ENCODE measurements around the gene MARCKS. TPM values are rescaled to one million over a fixed set of nuclear protein-coding genes. Genes with fewer than 3 reads are reported as not detected.
"Not testable (repeated sequence)": the region's sequence is repeated elsewhere in the genome, so short reads cannot be mapped to it uniquely, and the experiment has no call there.

MARCKS gene
- polyA plus RNA-seq, 1 donor: 277 TPM

GRCh38 chr6:113882336-113883022, 25.3 kb downstream of the MARCKS start:
- no peak for DNase-seq

GRCh38 chr6:113884011-113884410, 26.9 kb downstream of the MARCKS start:
- DNase-seq: no peak

GRCh38 chr6:113886512-113886911, 29.4 kb downstream of the MARCKS start:
- DNase-seq: no peak

- no peak for DNase-seq
These were observed 31.3 kb downstream of the MARCKS start for GRCh38 chr6:113888493-113888892.

- no peak for DNase-seq
These were observed 31.9 kb downstream of the MARCKS start for GRCh38 chr6:113888956-113889630.

- DNase-seq: no peak
These were observed 36.3 kb downstream of the MARCKS start for GRCh38 chr6:113893451-113893850.

- DNase-seq: no peak
These were observed 36.7 kb downstream of the MARCKS start for GRCh38 chr6:113893866-113894265.

- DNase-seq: no peak
These were observed 37.8 kb downstream of the MARCKS start for GRCh38 chr6:113894712-113895674.

GRCh38 chr6:113901482-113901881, 44.3 kb downstream of the MARCKS start:
- no peak for DNase-seq

GRCh38 chr6:113903666-113904330, 46.7 kb downstream of the MARCKS start:
- DNase-seq: peak; percentile 68

GRCh38 chr6:113907102-113907815, 50.1 kb downstream of the MARCKS start:
- no peak for DNase-seq

GRCh38 chr6:113908801-113909200, 51.7 kb downstream of the MARCKS start:
- no peak for DNase-seq

- peak; percentile 82 for DNase-seq
These were observed 52.2 kb downstream of the MARCKS start for GRCh38 chr6:113909224-113909856.

GRCh38 chr6:113910285-113910684, 53.1 kb downstream of the MARCKS start:
- DNase-seq: not testable (repeated sequence)

Other genes starting within 250 kb of the MARCKS start
- gene HDAC2, start 113.8 kb downstream of the MARCKS start, polyA plus RNA-seq (ENCODE audit: insufficient read length): 280 TPM

Data from left kidney (tissue), 2 donors.